ENCODE measurements around the gene SLC16A10. TPM values are rescaled to one million over a fixed set of nuclear protein-coding genes. Genes with fewer than 3 reads are reported as not detected.

Gene SLC16A10
- polyA plus RNA-seq, 1 donor (not counting 4 experiments of a cell fraction or from before 2014, with no cell fraction given) = not detected

DNA sequence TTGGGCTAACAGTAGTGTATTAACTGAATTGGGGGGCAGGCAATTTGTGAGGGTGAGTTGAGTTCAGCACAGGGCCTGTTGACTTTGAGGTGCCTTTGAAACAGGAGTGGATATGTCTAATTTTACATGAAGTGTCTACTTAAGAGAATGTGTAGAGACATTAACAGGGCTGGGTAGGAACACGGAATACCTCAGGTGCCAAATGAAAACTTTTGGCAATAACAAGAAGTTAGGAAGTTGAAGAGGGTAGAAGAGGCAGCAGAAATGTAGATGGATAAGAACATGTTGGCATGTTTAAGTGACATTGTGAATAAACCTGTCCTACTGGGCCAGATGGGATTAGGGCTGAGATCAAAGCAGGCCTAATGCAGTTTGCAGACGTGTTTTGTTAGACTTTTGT, 117.0 kb downstream of the SLC16A10 start:
- Histone ChIP-seq H3K4me2 (ENCODE audit: control insufficient read depth, extremely low read depth, insufficient read depth, low read depth, low read length) (no peak overlapping the region), H3K4me3 (ENCODE audit: control insufficient read depth in 2 of 3, extremely low read depth in 1 of 3, insufficient read depth in 2 of 3, low read depth in 1 of 3, low read length in 3 of 3) (no peak overlapping the region), H3K27me3 (ENCODE audit: control insufficient read depth, extremely low read depth, insufficient read depth, low read length) (no peaks in the 10 kb centered on the region), H3K9me3 (ENCODE audit: control insufficient read depth, low read depth, low read length) (no peaks in the 10 kb centered on the region), H3K9me1 (ENCODE audit: control insufficient read depth, extremely low read depth, insufficient read depth, low read length) (no peaks in the 10 kb centered on the region), H3K36me3 (ENCODE audit: control insufficient read depth in 2 of 2, extremely low read depth in 1 of 2, insufficient read depth in 2 of 2, low read length in 2 of 2) (no peaks in the 10 kb centered on the region), H2AFZ (ENCODE audit: control insufficient read depth, low read length) (no peak overlapping the region), H4K20me1 (ENCODE audit: control insufficient read depth, extremely low read depth, insufficient read depth, low read length) (no peaks in the 10 kb centered on the region), H3K27ac (ENCODE audit: control insufficient read depth, insufficient read depth, low read length) (no peak overlapping the region), H3K9ac (ENCODE audit: control insufficient read depth, extremely low read depth, insufficient read depth, low read length) (no peak overlapping the region), H3K4me1 (ENCODE audit: control insufficient read depth, extremely low read depth, insufficient read depth, low read length) (no peaks in the 10 kb centered on the region), H3K79me2 (ENCODE audit: control insufficient read depth, insufficient read depth, low read length) (no peaks in the 10 kb centered on the region)
- FAIRE-seq (no peak), DNase-seq (ENCODE audit: low read depth, low spot score) (no peak)
- dilution Hi-C loops (cut with MboI; ENCODE audit: extremely low pct_ligation_motif_present, low sequenced_read_pairs) = loop anchor here (25.0 kb wide), 1 partner anchor 167 kb away; no protein-coding TSS in a partner anchor
- TF ChIP-seq, protein P1, sequence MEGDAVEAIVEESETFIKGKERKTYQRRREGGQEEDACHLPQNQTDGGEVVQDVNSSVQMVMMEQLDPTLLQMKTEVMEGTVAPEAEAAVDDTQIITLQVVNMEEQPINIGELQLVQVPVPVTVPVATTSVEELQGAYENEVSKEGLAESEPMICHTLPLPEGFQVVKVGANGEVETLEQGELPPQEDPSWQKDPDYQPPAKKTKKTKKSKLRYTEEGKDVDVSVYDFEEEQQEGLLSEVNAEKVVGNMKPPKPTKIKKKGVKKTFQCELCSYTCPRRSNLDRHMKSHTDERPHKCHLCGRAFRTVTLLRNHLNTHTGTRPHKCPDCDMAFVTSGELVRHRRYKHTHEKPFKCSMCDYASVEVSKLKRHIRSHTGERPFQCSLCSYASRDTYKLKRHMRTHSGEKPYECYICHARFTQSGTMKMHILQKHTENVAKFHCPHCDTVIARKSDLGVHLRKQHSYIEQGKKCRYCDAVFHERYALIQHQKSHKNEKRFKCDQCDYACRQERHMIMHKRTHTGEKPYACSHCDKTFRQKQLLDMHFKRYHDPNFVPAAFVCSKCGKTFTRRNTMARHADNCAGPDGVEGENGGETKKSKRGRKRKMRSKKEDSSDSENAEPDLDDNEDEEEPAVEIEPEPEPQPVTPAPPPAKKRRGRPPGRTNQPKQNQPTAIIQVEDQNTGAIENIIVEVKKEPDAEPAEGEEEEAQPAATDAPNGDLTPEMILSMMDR (optimal IDR thresholded peaks at IDR 0.05 in 1 of 3, IDR thresholded peaks at IDR 0.05 in 1 of 3, conservative IDR thresholded peaks at IDR 0.05 in 1 of 3; ENCODE audit: extremely low read depth in 1 of 3, insufficient read depth in 2 of 3, low read length in 3 of 3) = no peak

DNA sequence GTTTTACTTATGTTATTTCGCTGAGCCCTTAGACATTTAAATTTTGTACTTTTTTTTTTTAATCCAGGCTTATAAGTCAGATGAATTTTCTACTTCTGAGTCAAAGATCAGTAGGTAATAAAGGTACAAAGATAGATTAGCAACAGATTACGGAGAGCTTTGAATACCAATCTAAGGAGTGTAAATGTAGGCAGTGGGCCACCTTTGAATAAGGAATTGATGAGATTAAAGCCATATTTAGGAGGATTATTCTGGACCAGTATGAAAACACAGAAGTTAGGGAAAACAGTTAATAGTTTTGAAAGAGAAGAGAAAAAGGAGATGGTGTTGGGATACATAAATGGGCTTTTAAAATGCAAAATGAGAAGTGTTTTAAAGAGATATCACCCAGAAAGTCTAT, 117.6 kb downstream of the SLC16A10 start:
- no peak for TF ChIP-seq EZH2 (IDR thresholded peaks at IDR 0.05; ENCODE audit: low read length)
- TF ChIP-seq, protein P1 (optimal IDR thresholded peaks at IDR 0.05 in 1 of 3, IDR thresholded peaks at IDR 0.05 in 1 of 3, conservative IDR thresholded peaks at IDR 0.05 in 1 of 3; ENCODE audit: extremely low read depth in 1 of 3, insufficient read depth in 2 of 3, low read length in 3 of 3) = no peak
- no peaks in the 10 kb centered on the region for H4K20me1 ChIP-seq (ENCODE audit: control insufficient read depth, extremely low read depth, insufficient read depth, low read length)
- no peaks in the 10 kb centered on the region for H3K9me3 ChIP-seq (ENCODE audit: control insufficient read depth, low read depth, low read length)
- no peak overlapping the region for H3K4me2 ChIP-seq (ENCODE audit: control insufficient read depth, extremely low read depth, insufficient read depth, low read depth, low read length)
- no peak overlapping the region for H3K4me3 ChIP-seq (ENCODE audit: control insufficient read depth in 2 of 3, extremely low read depth in 1 of 3, insufficient read depth in 2 of 3, low read depth in 1 of 3, low read length in 3 of 3)
- dilution Hi-C loops (cut with MboI; ENCODE audit: extremely low pct_ligation_motif_present, low sequenced_read_pairs) = loop anchor here (25.0 kb wide), 1 partner anchor 168 kb away; no protein-coding TSS in a partner anchor
- no peak overlapping the region for H3K27ac ChIP-seq (ENCODE audit: control insufficient read depth, insufficient read depth, low read length)
- no peaks in the 10 kb centered on the region for H3K36me3 ChIP-seq (ENCODE audit: control insufficient read depth in 2 of 2, extremely low read depth in 1 of 2, insufficient read depth in 2 of 2, low read length in 2 of 2)
- no peak for FAIRE-seq
- H3K4me1 ChIP-seq (ENCODE audit: control insufficient read depth, extremely low read depth, insufficient read depth, low read length) = no peaks in the 10 kb centered on the region
- no peaks in the 10 kb centered on the region for H3K79me2 ChIP-seq (ENCODE audit: control insufficient read depth, insufficient read depth, low read length)
- H3K27me3 ChIP-seq (ENCODE audit: control insufficient read depth, extremely low read depth, insufficient read depth, low read length) = no peaks in the 10 kb centered on the region
- H3K9ac ChIP-seq (ENCODE audit: control insufficient read depth, extremely low read depth, insufficient read depth, low read length) = no peak overlapping the region
- H2AFZ ChIP-seq (ENCODE audit: control insufficient read depth, low read length) = no peak overlapping the region
- no peak for DNase-seq (ENCODE audit: low read depth, low spot score)
- no peaks in the 10 kb centered on the region for H3K9me1 ChIP-seq (ENCODE audit: control insufficient read depth, extremely low read depth, insufficient read depth, low read length)
